CD4-positive, alpha-beta T cell (primary cell): ENCODE data around the gene TATDN2. TPM values are rescaled to one million over a fixed set of nuclear protein-coding genes. Genes with fewer than 3 reads are reported as not detected.

Experiments
- ATAC-seq: fragments of 200-7000 bp; cut with Tn5 transposase; one replicate; pipeline ENCODE4 v1.10.0; 2022; ENCODE audit warnings: mild to moderate bottlenecking; ENCODE audit not compliant: poor library complexity
- CTCF ChIA-PET: fragments of 350-600 bp; sonication (Branson Sonifier 250); formaldehyde crosslinking; loops from one replicate; lab custom pipeline; 2021; ENCODE audit warnings: antibody characterized with exemption, inconsistent platforms; lab: Charles Lee
- POLR2A ChIA-PET: fragments of 350-600 bp; sonication (Branson Sonifier 250); formaldehyde crosslinking; loops from one replicate; lab custom pipeline; 2021; ENCODE audit warnings: antibody characterized with exemption, inconsistent platforms; lab: Charles Lee
- DNase-seq, 14 experiments: peaks; one replicate each; pipeline ENCODE4 v3.0.0-alpha.2; 2013 to 2020; ENCODE audit warnings: mixed read lengths in 2 of 14
- H3K27ac ChIP-seq, 2 donors: one replicate each; pipeline versions ENCODE4 v1.5.1 to v1.7.0; 2013; ENCODE audit warnings: low read length in 2 of 2, low read depth in 1 of 2, mild to moderate bottlenecking in 1 of 2
- H3K27me3 ChIP-seq, 2 experiments: 1 replicate in 1 of 2; 2 replicates in 1 of 2; pipeline versions ENCODE4 v1.6.1 to v1.7.0; 2013; ENCODE audit warnings: low read length in 2 of 2, control low read depth in 1 of 2, mild to moderate bottlenecking in 1 of 2, moderate library complexity in 1 of 2; ENCODE audit not compliant: insufficient read depth in 2 of 2, control insufficient read depth in 1 of 2
- H3K36me3 ChIP-seq: one replicate; pipeline ENCODE4 v1.6.1; 2013; ENCODE audit warnings: low read length, control low read depth; ENCODE audit not compliant: insufficient read depth
- H3K4me1 ChIP-seq: one replicate; pipeline ENCODE4 v1.6.1; 2013; ENCODE audit warnings: low read length, control low read depth; ENCODE audit not compliant: insufficient read depth
- H3K4me3 ChIP-seq: one replicate; pipeline ENCODE4 v1.5.1; 2013; ENCODE audit warnings: mild to moderate bottlenecking, low read length, moderate library complexity
- H3K9me3 ChIP-seq, 2 experiments: 1 replicate in 1 of 2; 2 replicates in 1 of 2; pipeline versions ENCODE4 v1.6.1 to v1.7.0; 2013; ENCODE audit warnings: low read length in 2 of 2, mild to moderate bottlenecking in 2 of 2, control low read depth in 1 of 2, moderate library complexity in 1 of 2; ENCODE audit not compliant: control insufficient read depth in 1 of 2, insufficient read depth in 1 of 2
- H3K27ac Mint-ChIP-seq: one replicate; pipeline ENCODE4 v1.8.0; 2020; ENCODE audit warnings: mixed read lengths
- H3K27me3 Mint-ChIP-seq: one replicate; pipeline ENCODE4 v1.8.0; 2021; ENCODE audit warnings: mixed read lengths
- H3K36me3 Mint-ChIP-seq: one replicate; pipeline ENCODE4 v1.8.0; 2021; ENCODE audit warnings: low read depth, mixed read lengths
- H3K4me1 Mint-ChIP-seq: one replicate; pipeline ENCODE4 v1.8.0; 2021; ENCODE audit warnings: low read depth, mixed read lengths
- H3K4me3 Mint-ChIP-seq: one replicate; pipeline ENCODE4 v1.8.0; 2020; ENCODE audit warnings: mild to moderate bottlenecking, mixed read lengths
- H3K9me3 Mint-ChIP-seq: one replicate; pipeline ENCODE4 v1.8.0; 2020; ENCODE audit warnings: mixed read lengths
- CTCF ChIP-seq: fragments of 200-600 bp; IDR thresholded peaks from one replicate; pipeline ENCODE4 v1.8.0; 2022; ENCODE audit warnings: antibody characterized with exemption, mild to moderate bottlenecking
- intact Hi-C, 2 experiments: fragments of 100-400 bp; cut with DNase I in 1 of 2; cut with micrococcal nuclease in 1 of 2; formaldehyde crosslinking; loops; one replicate each; pipeline versions ENCODE4 v1.15.1 to v1.9.0; 2023 to 2025; cut with DNase I, micrococcal nuclease
- polyA plus RNA-seq, 2 donors: library from polyadenylated mRNA; unstranded; fragments of 120-200 nt; gene quantifications; one replicate each; pipeline ENCODE4 v1.2.1, GENCODE V29; 2013
- total RNA-seq, 174 experiments: library from RNA in 2 of 174; stranded (reverse) in 2 of 174; gene quantifications; one replicate each; pipeline ENCODE4 v1.2.3 and lab custom pipeline; 2021 to 2026

TATDN2 gene
- total RNA-seq (10 to 100 TPM; 48.7 to 50.2 TPM), total RNA-seq (lab: John Stamatoyannopoulos, UW) (15.1 to 94.5 (median 30.5) reads per million in 172 experiments)
- polyA plus RNA-seq (2013, experiment 1 of 2): 60.2 TPM
- polyA plus RNA-seq (2013, experiment 2 of 2): 58.1 TPM

- DNase-seq (peak; percentile 81 to 98 (median 90)), ATAC-seq (peak; percentile 93)
- peaks cover 60% of the 10 kb centered on the region for H3K4me1 Mint-ChIP-seq
- no peaks in the 10 kb centered on the region for H3K27me3 Mint-ChIP-seq
- Histone ChIP-seq H3K4me3 (peak within 1 kb of the TSS; percentile 83), H3K9me3 (peaks cover 5 to 9% of the 10 kb centered on the region in 2 experiments), H3K27me3 (no peaks in the 10 kb centered on the region), H3K27ac (peak within 1 kb of the TSS; percentile 63 to 83), H3K4me1 (peaks cover 56% of the 10 kb centered on the region), H3K36me3 (peaks cover 21% of the 10 kb centered on the region)
- ChIA-PET POLR2A (interaction anchor here (0.5 to 5.4 kb wide), 21 partner anchors 9 to 1543 kb away, joined by 3 to 85 read pairs (median 6); partner anchors contain the start of genes ARPC4, BRK1, CRELD1 and MTMR14), CTCF (interaction anchor here (0.7 to 7.5 kb wide), 3 partner anchors 16 to 316 kb away, joined by 3 to 35 read pairs (median 4); no protein-coding TSS in a partner anchor)
- peaks cover 6% of the 10 kb centered on the region for H3K9me3 Mint-ChIP-seq
- H3K4me3 Mint-ChIP-seq: peak within 1 kb of the TSS; percentile 97
- H3K27ac Mint-ChIP-seq: peak within 1 kb of the TSS; percentile 90
- intact Hi-C loops: loop anchor here (2.0 to 5.0 kb wide), 5 partner anchors 14 to 106 kb away; partner anchors contain the start of gene VHL (in 1 of the 2)
- peaks cover 57% of the 10 kb centered on the region for H3K36me3 Mint-ChIP-seq
- no peak for TF ChIP-seq CTCF
Measured at GRCh38 chr3:10248184-10248983, at the start of gene TATDN2. TATDN2 (plus strand) TSS chr3:10248459; CDS start chr3:10249201, 742 bp downstream.

- DNase-seq (peak; percentile 50 to 94 (median 64)), ATAC-seq (peak; percentile 81)
- intact Hi-C loops: loop anchor here in 1 of 2 experiments (2.0 to 10.0 kb wide), 2 partner anchors 26 to 54 kb away; partner anchors contain the start of gene VHL
- CTCF ChIA-PET: interaction anchor here (0.5 to 1.7 kb wide), 4 partner anchors 12 to 65 kb away, joined by 3 to 6 read pairs (median 4); no protein-coding TSS in a partner anchor
- H3K27ac Mint-ChIP-seq: peak overlapping the region; percentile 93
- H3K4me1 ChIP-seq: peaks cover 83% of the 10 kb centered on the region
- peaks cover 71% of the 10 kb centered on the region for H3K4me1 Mint-ChIP-seq
- no peaks in the 10 kb centered on the region for H3K27me3 Mint-ChIP-seq
- H3K4me3 Mint-ChIP-seq: peak overlapping the region; percentile 75
- H3K9me3 Mint-ChIP-seq: no peaks in the 10 kb centered on the region
- no peaks in the 10 kb centered on the region for H3K27me3 ChIP-seq
- peaks cover 12% of the 10 kb centered on the region for H3K36me3 ChIP-seq
- no peak overlapping the region for H3K4me3 ChIP-seq
- H3K27ac ChIP-seq: peak overlapping the region; percentile 86 to 95
- H3K9me3 ChIP-seq: no peaks in the 10 kb centered on the region
- peaks cover 17% of the 10 kb centered on the region for H3K36me3 Mint-ChIP-seq
- no peak for TF ChIP-seq CTCF
- POLR2A ChIA-PET: interaction anchor here (0.7 to 2.6 kb wide), 12 partner anchors 11 to 65 kb away, joined by 3 to 19 read pairs (median 5); partner anchors contain the start of genes IRAK2, TATDN2 and VHL
Measured at GRCh38 chr3:10198761-10199649, 49.3 kb upstream of the TATDN2 start.
